A673 (cell line): Measurements from ENCODE around the gene ANAPC2. TPM values are rescaled to one million over a fixed set of nuclear protein-coding genes. Genes with fewer than 3 reads are reported as not detected.

Experiments used
- BruUV-seq: library from RNA; stranded (reverse); fragments of 400-500 nt; replicated peaks from 2 replicates; lab custom pipeline; 2021; lab: Mats Ljungman, UMichigan
- CTCF ChIA-PET: fragments of 300-600 bp; sonication (Branson Sonifier 250); formaldehyde crosslinking; loops from one replicate; lab custom pipeline; 2022; ENCODE audit warnings: antibody characterized with exemption; lab: Charles Lee
- POLR2A ChIA-PET: fragments of 300-600 bp; sonication (Branson Sonifier 250); formaldehyde crosslinking; loops from one replicate; lab custom pipeline; 2022; ENCODE audit warnings: antibody characterized with exemption; ENCODE audit not compliant: low non-redundant PET; lab: Charles Lee
- DNase-seq: peaks from one replicate; pipeline ENCODE4 v3.0.0-alpha.2; 2015; ENCODE audit warnings: low spot score
- H3K27ac ChIP-seq: fragments of 200-600 bp; sonication (generic); 2 replicates; pipeline ENCODE4 v1.5.1; 2016; ENCODE audit warnings: mixed run types, low read depth, mild to moderate bottlenecking, mixed read lengths, antibody characterized with exemption, low read length; ENCODE audit not compliant: poor library complexity, severe bottlenecking
- H3K27me3 ChIP-seq: fragments of 200-600 bp; sonication (generic); replicated peaks from 2 replicates; pipeline ENCODE4 v1.6.1; 2017; ENCODE audit warnings: mixed run types, low read depth, mild to moderate bottlenecking, mixed read lengths, antibody characterized with exemption, low read length; ENCODE audit not compliant: insufficient read depth, poor library complexity
- H3K36me3 ChIP-seq: fragments of 200-600 bp; sonication (generic); 2 replicates; pipeline ENCODE4 v1.6.1; 2016; ENCODE audit warnings: mixed run types, mild to moderate bottlenecking, mixed read lengths, antibody characterized with exemption, low read length; ENCODE audit not compliant: insufficient read depth, poor library complexity, severe bottlenecking
- H3K4me1 ChIP-seq: fragments of 200-600 bp; sonication (generic); 2 replicates; pipeline ENCODE4 v1.6.1; 2017; ENCODE audit warnings: mixed run types, mild to moderate bottlenecking, mixed read lengths, antibody characterized with exemption, low read length; ENCODE audit not compliant: insufficient read depth, poor library complexity, severe bottlenecking
- H3K4me3 ChIP-seq: fragments of 200-600 bp; sonication (generic); 2 replicates; pipeline ENCODE4 v1.5.1; 2016; ENCODE audit warnings: low read depth, mixed run types, mild to moderate bottlenecking, mixed read lengths, low read length; ENCODE audit not compliant: poor library complexity, severe bottlenecking
- H3K9me3 ChIP-seq: fragments of 200-600 bp; sonication (generic); 2 replicates; pipeline ENCODE4 v1.6.1; 2016; ENCODE audit warnings: mixed run types, low read depth, mild to moderate bottlenecking, mixed read lengths, antibody characterized with exemption, low read length; ENCODE audit not compliant: poor library complexity, severe bottlenecking
- EZH2 ChIP-seq: fragments of 200-600 bp; sonication (generic); IDR thresholded peaks from 2 replicates; pipeline ENCODE4 v1.6.1; 2017; ENCODE audit warnings: borderline replicate concordance, low read depth, mild to moderate bottlenecking, mixed read lengths, antibody characterized with exemption, low read length; ENCODE audit not compliant: poor library complexity, severe bottlenecking
- intact Hi-C: fragments of 100-400 bp; cut with micrococcal nuclease; formaldehyde crosslinking; loops from one replicate; pipeline ENCODE4 v1.10.0; 2022; ENCODE audit not compliant: unreplicated experiment
- total RNA-seq: library from RNA; stranded (reverse); gene quantifications from 2 replicates; pipeline ENCODE4 v1.2.3, GENCODE V29; 2021
- TF ChIP-seq, protein P1 (sequence below): fragments of 300-800, 200-600 bp; sonication (generic); conservative IDR thresholded peaks from 2 replicates; pipeline ENCODE4 v1.5.1; 2017; ENCODE audit warnings: low read depth, mild to moderate bottlenecking, antibody characterized with exemption, low read length, moderate library complexity, mixed read lengths

ANAPC2 gene
- total RNA-seq, 1 experiment from 2014 or later, result 49.6 TPM

GRCh38 chr9:137192448-137192780 is 4.1 kb upstream of the ANAPC2 start:
- no peaks in the 10 kb centered on the region for H3K9me3 ChIP-seq
- TF ChIP-seq EZH2, result no peak
- TF ChIP-seq, protein P1, sequence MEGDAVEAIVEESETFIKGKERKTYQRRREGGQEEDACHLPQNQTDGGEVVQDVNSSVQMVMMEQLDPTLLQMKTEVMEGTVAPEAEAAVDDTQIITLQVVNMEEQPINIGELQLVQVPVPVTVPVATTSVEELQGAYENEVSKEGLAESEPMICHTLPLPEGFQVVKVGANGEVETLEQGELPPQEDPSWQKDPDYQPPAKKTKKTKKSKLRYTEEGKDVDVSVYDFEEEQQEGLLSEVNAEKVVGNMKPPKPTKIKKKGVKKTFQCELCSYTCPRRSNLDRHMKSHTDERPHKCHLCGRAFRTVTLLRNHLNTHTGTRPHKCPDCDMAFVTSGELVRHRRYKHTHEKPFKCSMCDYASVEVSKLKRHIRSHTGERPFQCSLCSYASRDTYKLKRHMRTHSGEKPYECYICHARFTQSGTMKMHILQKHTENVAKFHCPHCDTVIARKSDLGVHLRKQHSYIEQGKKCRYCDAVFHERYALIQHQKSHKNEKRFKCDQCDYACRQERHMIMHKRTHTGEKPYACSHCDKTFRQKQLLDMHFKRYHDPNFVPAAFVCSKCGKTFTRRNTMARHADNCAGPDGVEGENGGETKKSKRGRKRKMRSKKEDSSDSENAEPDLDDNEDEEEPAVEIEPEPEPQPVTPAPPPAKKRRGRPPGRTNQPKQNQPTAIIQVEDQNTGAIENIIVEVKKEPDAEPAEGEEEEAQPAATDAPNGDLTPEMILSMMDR, result no peak
- ChIA-PET CTCF (no interaction called here), POLR2A (interaction anchor here (0.7 kb wide), 1 partner anchor 126 kb away, joined by 3 read pairs; no protein-coding TSS in a partner anchor)
- peaks cover 5% of the 10 kb centered on the region for H3K4me1 ChIP-seq
- intact Hi-C loops, result no loop called here
- no peak overlapping the region for H3K4me3 ChIP-seq
- H3K36me3 ChIP-seq, result peaks cover 2% of the 10 kb centered on the region
- H3K27me3 ChIP-seq, result no peaks in the 10 kb centered on the region
- no peak overlapping the region for H3K27ac ChIP-seq
- BruUV-seq, result no TSS peak
- DNase-seq, result no peak

- Histone ChIP-seq H3K27me3 (no peaks in the 10 kb centered on the region), H3K27ac (no peak overlapping the region), H3K36me3 (peaks cover 2% of the 10 kb centered on the region), H3K4me1 (peaks cover 10% of the 10 kb centered on the region), H3K4me3 (no peak overlapping the region), H3K9me3 (no peaks in the 10 kb centered on the region)
- intact Hi-C loops, result no loop called here
- DNase-seq, result no peak
- TF ChIP-seq EZH2, result no peak
- TF ChIP-seq, protein P1, result no peak
- BruUV-seq, result no TSS peak
- ChIA-PET POLR2A (interaction anchor here (0.7 kb wide), 1 partner anchor 126 kb away, joined by 3 read pairs; no protein-coding TSS in a partner anchor), CTCF (no interaction called here)
These were observed 3.5 kb upstream of the ANAPC2 start for GRCh38 chr9:137191691-137192447.

- Histone ChIP-seq H3K36me3 (peaks cover 2% of the 10 kb centered on the region), H3K27me3 (no peaks in the 10 kb centered on the region), H3K27ac (no peak overlapping the region), H3K9me3 (no peaks in the 10 kb centered on the region), H3K4me1 (peaks cover 10% of the 10 kb centered on the region), H3K4me3 (no peak overlapping the region)
- no peak for DNase-seq
- POLR2A ChIA-PET, result no interaction called here
- no peak for TF ChIP-seq EZH2
- TF ChIP-seq, protein P1, result no peak
- intact Hi-C loops, result no loop called here
- CTCF ChIA-PET, result no interaction called here
- BruUV-seq, result no TSS peak
These were observed 2.9 kb upstream of the ANAPC2 start for GRCh38 chr9:137191245-137191644.
